Measurements from ENCODE around the gene AP4B1.

DNA sequence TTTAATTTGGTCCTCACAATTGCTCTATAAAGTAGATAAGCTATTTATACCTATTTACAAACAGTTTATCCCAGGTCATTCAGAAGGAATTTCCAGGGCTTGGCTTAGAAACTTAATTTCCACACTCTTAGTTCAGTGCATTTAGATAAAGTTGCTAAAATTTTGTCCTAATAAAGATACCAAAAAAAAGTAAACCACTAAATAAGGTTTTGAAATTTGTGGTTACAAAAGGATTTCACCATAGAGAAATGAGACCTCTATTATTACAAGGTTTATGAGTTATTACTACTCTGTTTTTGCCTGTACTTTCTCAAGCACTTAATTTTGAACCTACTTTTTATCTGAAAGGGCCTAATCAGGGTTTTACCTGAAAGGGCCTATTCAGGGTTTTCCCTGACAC is 55.5 kb downstream of the AP4B1 start:
- TF ChIP-seq, protein P1, sequence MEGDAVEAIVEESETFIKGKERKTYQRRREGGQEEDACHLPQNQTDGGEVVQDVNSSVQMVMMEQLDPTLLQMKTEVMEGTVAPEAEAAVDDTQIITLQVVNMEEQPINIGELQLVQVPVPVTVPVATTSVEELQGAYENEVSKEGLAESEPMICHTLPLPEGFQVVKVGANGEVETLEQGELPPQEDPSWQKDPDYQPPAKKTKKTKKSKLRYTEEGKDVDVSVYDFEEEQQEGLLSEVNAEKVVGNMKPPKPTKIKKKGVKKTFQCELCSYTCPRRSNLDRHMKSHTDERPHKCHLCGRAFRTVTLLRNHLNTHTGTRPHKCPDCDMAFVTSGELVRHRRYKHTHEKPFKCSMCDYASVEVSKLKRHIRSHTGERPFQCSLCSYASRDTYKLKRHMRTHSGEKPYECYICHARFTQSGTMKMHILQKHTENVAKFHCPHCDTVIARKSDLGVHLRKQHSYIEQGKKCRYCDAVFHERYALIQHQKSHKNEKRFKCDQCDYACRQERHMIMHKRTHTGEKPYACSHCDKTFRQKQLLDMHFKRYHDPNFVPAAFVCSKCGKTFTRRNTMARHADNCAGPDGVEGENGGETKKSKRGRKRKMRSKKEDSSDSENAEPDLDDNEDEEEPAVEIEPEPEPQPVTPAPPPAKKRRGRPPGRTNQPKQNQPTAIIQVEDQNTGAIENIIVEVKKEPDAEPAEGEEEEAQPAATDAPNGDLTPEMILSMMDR (IDR thresholded peaks at IDR 0.05): no peak
- no peak for TF ChIP-seq POLR2A (IDR thresholded peaks at IDR 0.05)

Measured in right lobe of liver (tissue), 4 donors.